K562 (cell line): ENCODE results near the gene CLEC3B. TPM values are rescaled to one million over a fixed set of nuclear protein-coding genes. Genes with fewer than 3 reads are reported as not detected.
A peak's percentile ranks its signal among the peaks of the same experiment; 100 is the strongest.

Source experiments
- CHD1 ChIP-seq: fragments of 200-600 bp; sonication (generic); IDR thresholded peaks from one replicate; pipeline ENCODE4 v1.6.1; 2012; ENCODE audit warnings: mild to moderate bottlenecking, moderate library complexity, low read length, inconsistent platforms
- MGA ChIP-seq: fragments of 450-650 bp; IDR thresholded peaks from 2 replicates; pipeline ENCODE4 v1.6.1; 2016; ENCODE audit warnings: mild to moderate bottlenecking, moderate library complexity
- NELFE ChIP-seq: IDR thresholded peaks from 2 replicates; pipeline ENCODE4 v1.6.1; 2011; ENCODE audit warnings: mild to moderate bottlenecking; ENCODE audit not compliant: insufficient read depth, insufficient read length
- NFRKB ChIP-seq: fragments of 450-650 bp; IDR thresholded peaks from 2 replicates; pipeline ENCODE4 v1.6.1; 2016; ENCODE audit warnings: low read depth
- POLR3G ChIP-seq: IDR thresholded peaks from 2 replicates; pipeline ENCODE4 v1.6.1; 2011; ENCODE audit not compliant: insufficient read length, insufficient replicate concordance; ENCODE audit errors: extremely low read depth
- PRPF4 ChIP-seq: fragments of 200-400 bp; formaldehyde crosslinking; IDR thresholded peaks from one replicate; pipeline ENCODE4 v1.6.1; 2017; ENCODE audit warnings: low read length, low read depth, mild to moderate bottlenecking; ENCODE audit not compliant: insufficient read depth, poor library complexity, severe bottlenecking
- SMAD4 ChIP-seq: fragments of 250-450 bp; sonication (Bioruptor Pico); conservative IDR thresholded peaks from 2 replicates; pipeline ENCODE4 v1.8.0; 2021; ENCODE audit warnings: inconsistent platforms, mild to moderate bottlenecking, moderate library complexity
- polyA plus RNA-seq, 8 experiments: library from polyadenylated mRNA; depleted of rRNA in 4 of 8; stranded (reverse) in 5 of 8; unstranded in 3 of 8; fragments of >200 nt; fragmentation: Nextera tagmentation in 2 of 8; fragmentation: Illumina TruSeq in 1 of 8; extraction: Ambion mirVana in 2 of 8; extraction: Trizol in 1 of 8; gene quantifications; 2 replicates each; pipeline versions ENCODE4 v1.2.1 to v1.2.3, GENCODE V29; 2011 to 2014; ENCODE audit warnings: inconsistent platforms in 1 of 8, missing spikeins in 1 of 8
- total RNA-seq, 7 experiments: library from RNA; depleted of rRNA in 6 of 7; stranded (reverse); fragments of >200 nt in 6 of 7; fragmentation: Illumina TruSeq in 2 of 7; extraction: Trizol in 2 of 7; gene quantifications; 2 replicates each; pipeline versions ENCODE4 v1.2.1 to v1.2.3, GENCODE V29; 2011 to 2021; ENCODE audit warnings: low replicate concordance in 1 of 7
- TF ChIP-seq, protein P1 (sequence below): sonication (generic); formaldehyde crosslinking; IDR thresholded peaks from 2 replicates; pipeline ENCODE4 v1.8.0; 2022; ENCODE audit warnings: missing genetic modification reagents, mild to moderate bottlenecking, borderline replicate concordance

The CLEC3B gene
- total and polyA plus RNA-seq, 9 of the 15 experiments (the other 6 are each of a cell fraction or from before 2014, with no cell fraction given), result not detected

- TF ChIP-seq, protein P1, sequence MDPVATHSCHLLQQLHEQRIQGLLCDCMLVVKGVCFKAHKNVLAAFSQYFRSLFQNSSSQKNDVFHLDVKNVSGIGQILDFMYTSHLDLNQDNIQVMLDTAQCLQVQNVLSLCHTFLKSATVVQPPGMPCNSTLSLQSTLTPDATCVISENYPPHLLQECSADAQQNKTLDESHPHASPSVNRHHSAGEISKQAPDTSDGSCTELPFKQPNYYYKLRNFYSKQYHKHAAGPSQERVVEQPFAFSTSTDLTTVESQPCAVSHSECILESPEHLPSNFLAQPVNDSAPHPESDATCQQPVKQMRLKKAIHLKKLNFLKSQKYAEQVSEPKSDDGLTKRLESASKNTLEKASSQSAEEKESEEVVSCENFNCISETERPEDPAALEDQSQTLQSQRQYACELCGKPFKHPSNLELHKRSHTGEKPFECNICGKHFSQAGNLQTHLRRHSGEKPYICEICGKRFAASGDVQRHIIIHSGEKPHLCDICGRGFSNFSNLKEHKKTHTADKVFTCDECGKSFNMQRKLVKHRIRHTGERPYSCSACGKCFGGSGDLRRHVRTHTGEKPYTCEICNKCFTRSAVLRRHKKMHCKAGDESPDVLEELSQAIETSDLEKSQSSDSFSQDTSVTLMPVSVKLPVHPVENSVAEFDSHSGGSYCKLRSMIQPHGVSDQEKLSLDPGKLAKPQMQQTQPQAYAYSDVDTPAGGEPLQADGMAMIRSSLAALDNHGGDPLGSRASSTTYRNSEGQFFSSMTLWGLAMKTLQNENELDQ (CRISPR knock-in tag), result no peak
- TF ChIP-seq MGA (peak; percentile 70), CHD1 (no peak), NELFE (no peak), NFRKB (peak; percentile 35; the same call in 1 of the 2 replicates), SMAD4 (CRISPR knock-in tag) (peak; percentile 48; the same call in 1 of the 2 replicates), POLR3G (no peak), PRPF4 (no peak)
Observed at GRCh38 chr3:45075821-45076625, 49.9 kb downstream of the CLEC3B start (continued).
